NCI-H2227 treated with DMSO at 0.1 percent for 48 hours (cell line): ENCODE measurements around the gene PRPF38B.

ENCODE experiments used
- DNase-seq: peaks from one replicate; lab custom pipeline; 2025; lab: John Stamatoyannopoulos, UW

Gene PRPF38B

DNA sequence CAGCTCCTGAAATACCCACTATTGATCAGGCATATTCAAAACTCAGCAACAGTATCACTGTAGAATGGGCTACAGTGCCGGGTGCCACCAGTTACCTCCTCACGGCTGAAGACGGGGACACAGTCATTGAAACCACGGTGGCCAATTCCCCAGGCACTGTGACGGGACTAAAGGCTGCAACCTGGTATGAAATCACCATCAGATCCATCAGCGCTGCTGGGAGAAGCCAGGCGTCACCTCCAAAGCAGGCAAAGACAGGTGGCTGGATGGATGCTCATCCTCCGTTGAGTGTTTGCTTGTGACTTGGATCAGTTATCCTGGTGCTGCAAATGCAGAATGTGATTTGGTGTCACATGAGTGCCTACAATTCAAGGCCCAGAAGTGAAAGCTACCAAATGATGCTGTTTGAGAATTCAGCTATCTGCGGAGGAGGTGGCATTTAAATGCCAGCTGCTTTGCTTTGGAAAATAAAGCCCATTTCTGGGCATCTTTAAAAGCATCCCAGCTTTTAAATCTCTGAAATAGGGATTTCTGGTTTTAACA, 25.7 kb downstream of the PRPF38B start:
- DNase-seq, result no peak

DNA sequence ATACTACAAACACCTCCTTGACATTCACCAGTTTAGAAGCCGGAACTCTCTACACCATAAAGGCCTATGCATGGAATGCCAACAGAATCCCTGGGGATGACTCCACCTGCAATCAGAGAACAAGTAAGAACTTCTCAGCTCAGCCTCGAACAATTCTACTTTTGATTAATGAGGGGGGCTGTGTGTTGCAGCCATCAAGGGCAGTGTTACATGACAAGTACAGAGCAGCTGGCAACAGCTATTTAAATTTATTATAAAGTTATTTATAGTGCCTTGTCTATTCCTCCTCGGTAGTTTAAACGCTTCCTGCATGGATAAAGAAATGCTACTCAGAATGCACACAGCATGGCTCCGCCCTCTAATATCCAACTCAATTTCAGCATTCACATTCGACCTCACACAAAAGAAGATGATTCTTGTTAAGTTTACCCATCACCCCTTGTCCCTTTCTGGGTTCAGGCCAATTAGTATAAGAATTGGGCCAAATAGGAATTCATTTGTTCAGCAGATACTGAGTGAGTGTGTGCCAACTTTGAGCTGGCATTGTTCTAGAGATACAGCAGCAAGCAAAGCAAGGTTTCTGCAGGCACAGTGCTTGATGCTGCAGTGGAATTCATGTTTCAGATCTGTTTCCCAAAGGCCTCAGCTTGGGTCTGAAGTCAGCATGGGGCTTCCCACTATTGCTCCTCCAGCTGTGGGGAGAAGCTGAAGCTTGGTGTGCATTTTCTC, 27.0 kb downstream of the PRPF38B start:
- DNase-seq, result no peak

DNA sequence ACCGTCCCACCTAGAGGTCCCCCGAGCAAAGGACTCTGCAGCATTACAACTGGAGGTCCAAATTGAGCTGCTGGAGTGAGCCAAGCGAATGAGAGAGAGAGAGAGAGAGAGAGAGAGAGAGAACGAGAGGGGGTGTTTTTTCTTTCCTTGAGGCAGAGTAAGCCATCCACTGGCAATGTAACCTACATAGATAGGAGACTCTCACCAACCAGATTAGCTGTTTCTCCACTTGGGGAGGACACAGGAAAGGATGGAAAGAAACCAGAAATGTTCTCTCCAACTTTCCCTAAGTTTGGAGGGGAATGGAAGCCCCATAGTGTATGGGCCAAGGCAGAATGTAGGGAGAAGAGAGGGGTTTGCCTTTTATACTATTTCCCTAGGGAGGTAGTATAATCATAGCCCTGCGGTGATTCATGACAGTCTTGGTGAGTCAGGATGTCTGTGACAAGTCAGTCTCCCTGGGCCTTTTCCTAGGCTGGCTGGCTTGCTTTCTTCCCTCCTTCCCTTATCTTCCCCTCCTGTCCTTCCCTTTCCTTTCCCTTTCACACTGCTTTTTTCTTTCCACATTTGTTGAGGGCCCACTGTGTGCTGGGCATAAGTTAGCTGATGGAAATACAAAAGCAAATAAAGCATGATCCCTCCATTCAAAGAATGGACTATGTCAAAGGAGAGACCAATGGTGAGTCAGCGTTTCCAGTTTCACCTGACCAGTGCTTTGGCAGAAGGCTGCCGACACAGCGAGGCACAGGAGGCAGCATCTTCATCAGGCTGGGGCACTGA, 27.7 kb downstream of the PRPF38B start:
- DNase-seq, result no peak

DNA sequence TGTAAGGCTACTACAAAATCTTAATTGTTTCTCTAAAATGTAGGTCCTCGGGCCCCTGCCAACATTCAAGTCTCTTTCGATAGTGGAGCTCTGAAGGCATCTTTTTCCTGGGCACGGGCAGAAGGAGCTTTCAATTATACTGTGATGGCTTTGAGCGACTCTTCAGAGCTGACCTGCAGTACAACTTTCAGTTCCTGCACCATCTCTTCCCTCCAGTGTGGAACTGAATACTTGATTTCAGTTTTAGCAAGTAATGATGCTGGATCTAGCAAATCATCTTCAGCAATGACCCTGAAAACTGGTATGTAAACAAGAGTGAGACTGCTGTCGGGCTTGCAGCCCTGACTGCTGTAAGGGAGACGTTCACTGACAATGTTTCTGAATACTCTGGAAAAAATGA, 30.2 kb downstream of the PRPF38B start:
- no peak for DNase-seq

DNA sequence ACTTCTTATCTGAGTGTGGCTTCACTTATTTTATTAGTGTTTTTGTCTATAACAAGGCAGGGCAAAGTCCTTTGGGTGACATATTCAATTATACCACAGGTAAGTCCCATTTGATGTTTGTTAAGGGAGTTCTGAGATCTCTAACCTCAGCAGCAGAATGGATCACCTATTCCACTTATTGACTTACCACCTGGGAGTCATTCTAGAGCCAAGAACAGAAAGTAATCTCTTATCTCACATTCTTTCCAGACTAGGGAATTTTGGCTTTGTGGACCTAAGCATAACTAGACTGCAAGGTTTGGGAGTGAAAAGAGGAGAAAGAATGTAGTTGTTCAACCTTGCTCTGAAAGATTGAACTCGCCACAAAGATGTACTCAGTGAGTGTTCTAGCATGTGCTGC, 33.8 kb downstream of the PRPF38B start:
- DNase-seq, result no peak

DNA sequence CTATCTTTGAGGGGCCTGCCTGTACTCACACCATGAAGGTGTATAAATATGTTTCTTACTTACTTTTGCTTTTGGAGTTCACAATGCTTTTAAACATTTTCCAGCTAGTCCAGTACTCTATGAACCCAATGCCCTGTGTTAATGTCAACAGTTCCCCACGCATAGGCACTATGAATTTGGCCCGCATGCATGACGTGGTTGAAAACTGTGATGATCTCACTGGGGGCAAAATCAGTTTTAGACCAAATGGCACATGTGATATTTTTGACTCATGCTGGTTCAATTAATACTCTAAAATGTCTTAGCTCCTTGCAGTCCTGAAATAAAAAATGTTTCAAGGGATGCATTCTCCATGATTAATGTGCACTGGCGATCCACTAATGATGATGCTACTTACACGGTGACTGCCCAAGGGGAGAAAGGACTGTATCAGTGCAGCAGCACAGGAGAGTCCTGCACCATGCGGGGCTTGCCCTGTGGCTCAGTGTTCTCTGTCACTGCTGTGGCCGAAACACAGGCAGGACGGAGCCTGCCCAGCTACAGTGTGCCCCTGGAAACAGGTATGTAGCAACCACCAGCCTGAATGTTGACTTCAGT, 36.3 kb downstream of the PRPF38B start:
- no peak for DNase-seq

DNA sequence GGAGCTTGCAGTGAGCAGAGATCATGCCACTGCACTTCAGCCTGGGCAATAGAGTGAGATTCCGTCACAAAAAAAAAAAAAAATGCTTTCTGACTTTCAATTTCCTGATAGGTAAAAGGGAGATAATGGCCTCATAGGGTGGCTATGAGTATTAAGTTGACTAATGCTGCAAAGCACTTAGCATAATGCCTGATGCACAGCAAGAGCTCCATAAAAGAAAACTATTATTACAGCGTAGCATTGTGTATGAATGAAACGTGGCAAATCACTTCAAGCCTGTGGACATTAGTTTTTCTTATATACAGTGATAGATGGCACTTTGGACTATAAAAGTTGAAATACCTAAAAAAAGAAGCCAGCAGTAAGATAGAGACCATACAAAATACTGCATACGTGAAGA, 37.4 kb downstream of the PRPF38B start:
- DNase-seq, result peak; percentile 36

DNA sequence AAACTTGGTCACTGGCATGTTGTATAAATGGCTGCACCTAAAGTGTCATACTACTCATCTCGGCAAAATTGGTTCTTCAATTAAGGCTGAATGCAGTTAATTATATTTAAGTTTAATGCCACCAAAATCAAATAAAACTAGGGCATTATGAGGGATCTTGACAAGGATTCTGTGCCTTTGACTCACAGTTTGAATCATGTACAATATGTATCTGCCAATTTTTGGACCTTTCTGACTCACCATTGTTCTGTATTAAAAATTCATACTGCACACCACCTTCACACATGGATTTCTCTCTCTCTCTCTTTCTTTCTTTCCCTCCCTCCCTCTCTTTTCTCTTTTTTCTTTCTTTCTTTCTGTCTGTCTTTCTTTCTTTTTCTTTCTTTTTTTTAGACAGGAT, 40.3 kb downstream of the PRPF38B start:
- DNase-seq, result no peak

DNA sequence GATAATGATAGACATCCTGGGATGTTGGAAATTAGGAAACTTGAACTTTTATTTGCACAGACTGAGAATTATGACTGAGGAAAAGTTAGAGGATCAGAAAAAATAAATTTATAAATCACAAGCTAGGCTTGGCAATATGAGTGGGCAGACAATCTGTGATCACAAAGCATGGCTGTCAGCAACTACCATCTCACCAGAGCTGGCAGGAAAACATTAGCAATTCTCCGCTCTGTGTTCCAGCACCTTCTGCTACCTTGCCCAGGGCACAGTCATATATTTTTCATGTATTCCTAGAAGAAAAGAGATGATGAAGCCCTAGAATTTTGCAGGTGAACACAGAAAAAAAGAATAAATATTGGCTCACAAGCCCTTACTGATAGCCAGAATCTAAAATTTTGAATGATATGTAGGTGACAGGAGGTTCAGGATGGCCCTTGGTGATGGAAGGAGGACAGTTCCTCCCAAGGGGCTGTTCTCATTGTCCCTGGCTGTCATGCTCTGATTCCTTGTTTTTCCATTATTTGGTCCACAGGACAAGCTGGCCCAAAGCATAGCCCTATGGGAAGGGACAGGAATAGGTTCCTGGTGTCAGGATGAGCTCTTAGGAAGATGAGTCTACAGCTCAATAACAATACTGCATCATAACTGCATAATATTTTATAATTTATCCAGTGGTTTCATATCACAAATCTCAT, 42.2 kb downstream of the PRPF38B start:
- DNase-seq, result no peak

DNA sequence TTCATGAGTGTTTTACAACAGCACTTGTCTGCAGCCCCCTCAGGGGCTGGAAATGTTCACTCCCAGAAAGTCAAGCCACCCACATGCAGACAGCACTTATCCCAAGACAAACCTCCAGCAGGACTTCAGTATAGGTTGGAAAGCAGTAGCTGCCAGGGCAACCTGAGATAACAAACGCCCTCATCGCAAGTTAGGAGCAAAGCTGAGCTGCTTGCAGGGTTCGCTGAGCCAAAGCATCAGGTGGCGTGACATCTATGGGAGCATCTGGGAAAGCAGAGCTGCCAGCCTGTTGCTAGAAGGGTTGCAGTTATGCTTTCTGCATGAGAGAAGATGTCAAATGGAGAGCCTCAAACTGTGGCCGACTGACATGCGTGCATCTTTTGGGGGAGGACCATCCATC, 50.1 kb downstream of the PRPF38B start:
- no peak for DNase-seq

DNA sequence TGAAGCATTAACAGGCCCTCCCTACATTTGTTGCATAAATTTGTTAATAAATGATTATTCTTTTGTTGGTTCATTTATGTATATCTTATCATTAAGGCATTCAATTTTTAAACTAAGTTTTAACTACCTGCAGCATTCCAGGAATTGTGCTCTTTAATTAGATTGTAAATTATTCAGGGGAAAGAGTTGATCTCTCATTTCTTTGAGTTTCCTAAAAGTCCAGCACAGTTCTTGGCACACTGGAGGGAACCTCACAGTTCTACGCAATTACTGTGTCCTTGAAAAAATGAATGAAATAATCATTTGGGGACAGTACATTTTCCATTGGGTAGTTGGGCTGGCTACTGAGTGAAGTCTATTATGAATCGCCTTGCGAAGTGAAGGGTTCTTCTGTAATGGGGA, 53.9 kb downstream of the PRPF38B start:
- DNase-seq, result no peak

DNA sequence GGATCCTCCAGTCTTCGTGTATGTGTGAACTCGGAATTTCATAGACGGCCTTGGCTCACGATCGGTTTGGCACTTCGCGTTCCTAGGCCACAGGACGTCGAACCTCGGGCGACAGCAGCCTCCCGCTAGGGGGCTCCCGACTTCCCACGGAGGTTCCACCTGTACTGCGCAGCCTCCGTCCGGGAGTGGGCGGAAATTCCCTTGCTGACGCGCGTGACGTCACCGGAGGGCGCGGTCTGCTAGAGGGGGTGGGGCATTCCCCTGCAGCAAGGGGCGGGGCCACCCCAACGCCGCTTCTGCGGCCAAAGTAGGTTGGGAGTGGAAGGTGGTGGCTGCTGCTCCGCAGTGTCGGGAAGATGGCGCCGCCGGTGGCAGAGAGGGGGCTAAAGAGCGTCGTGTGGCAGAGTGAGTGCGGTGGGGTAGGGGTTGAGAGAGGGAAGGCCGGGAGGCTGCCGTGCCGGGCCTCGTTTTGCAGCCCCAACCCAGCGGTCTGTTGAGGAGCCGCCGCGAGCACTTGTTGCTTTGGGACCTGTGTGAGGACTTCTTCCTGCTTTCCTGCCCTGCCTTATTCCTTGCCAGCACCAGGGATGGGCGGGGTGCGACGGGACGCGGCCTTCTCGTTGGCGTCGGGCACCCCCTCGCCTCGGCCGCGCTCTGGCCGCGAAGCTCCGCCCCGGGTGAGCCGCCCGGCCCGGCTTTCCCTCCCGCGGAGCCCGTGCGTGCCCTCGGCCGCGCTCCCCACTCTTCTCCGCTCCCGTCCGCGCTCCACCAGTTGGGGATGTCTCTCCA, 54.5 kb downstream of the PRPF38B start, which contains the start of gene STXBP3:
TSS of gene STXBP3 (plus strand) at position 293 of the 789 bp plus-strand sequence. CDS start at position 357, 64 bp downstream.
- peak; percentile 96 for DNase-seq

DNA sequence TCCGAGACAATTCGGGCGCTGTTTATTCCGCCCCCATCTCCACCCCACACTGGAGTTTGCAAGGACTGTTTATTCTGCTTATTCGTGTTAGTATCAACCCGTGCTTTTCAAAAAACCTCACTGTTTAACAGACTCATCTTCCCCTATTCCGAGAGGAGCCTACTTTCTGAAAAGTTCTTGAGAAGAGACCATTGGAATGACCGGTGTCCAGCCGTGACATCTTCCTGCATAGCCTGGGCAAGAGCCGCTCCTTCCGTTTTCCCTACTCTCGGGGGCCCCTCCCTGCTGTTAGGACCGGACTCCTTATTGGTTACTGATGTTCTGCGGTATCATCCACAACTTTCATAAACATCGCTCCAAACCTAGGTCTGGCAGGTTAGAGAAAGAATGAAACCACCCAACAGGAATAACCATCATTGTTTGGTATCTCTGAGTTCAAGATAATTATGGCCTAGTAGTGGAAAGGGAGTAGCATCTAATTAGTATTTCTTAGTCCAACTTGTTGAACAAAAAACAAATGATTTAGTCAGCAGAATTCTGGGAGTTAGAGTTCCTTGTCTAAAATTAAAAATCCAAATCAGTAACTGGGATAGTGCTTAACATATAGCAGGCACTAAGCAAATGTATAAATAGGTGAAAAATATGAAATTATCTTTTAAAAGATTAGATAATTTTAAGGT, 55.2 kb downstream of the PRPF38B start:
- DNase-seq, result peak; percentile 75

DNA sequence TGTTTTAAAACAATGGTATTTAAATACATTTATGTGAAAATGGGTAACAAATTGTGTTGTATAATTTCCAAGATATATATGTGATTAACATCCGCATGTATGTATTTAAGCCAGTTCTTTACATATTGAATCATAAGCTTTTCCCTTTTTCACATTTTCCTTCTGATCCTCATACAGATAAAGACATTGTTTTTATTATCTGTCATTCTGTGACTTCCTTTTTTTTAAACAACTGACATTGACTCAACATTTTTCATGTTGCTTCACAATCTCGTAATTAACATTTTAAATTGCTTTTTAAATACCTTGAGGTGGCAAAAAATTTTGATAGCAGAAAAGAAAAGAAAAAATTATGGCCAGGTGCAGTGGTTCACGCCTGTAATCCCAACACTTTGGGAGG, 55.8 kb downstream of the PRPF38B start:
- no peak for DNase-seq

DNA sequence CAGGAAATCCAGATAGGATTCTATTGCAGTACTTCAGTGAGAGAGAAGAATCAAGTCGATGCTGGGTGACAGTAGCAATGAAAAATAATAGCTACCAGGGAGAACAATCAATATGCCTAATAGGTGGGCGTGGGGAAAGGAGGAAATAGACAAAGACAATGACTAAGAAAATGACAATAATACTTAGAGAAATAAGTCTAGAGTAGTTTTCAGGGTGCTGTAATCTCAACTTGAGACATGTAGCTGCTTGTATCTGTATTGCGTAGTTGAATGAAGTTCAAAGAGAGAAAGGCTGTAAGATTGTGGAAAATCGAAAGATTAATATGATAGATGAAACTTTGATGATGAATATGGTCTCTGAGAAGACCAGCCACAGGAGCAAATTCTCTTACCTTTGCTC, 57.0 kb downstream of the PRPF38B start:
- no peak for DNase-seq

DNA sequence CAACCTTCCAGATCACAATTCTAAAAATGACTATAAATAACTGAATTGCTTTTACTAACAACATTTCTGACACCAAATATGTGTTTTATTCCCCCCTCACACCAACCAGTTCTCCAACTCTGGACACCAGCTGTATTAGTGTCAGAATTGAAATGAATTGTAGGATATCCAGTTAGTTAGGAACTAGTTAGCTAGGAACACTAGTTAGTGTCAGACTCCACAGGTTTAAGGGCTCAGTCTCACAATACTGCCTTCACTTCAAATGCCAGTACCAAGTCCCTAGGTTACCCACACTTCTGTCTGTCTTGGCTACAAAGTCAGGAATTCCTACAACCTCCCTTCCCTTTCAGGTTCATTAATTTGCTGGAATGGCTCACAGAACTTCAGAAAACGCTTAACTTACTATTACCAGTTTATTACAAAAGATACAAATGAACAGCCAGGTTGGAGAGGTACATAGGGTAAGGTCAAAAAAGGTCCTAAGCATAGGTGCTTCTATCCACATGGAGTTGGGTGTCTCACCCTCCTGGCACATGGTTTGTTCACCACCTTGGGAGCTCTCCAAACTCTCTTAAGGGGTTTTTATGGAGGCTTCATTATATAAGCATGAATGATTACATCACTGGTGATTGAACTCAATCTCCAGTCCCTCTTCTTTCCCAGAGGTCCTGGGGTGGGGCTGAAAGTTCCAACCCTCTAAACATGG, 58.5 kb downstream of the PRPF38B start:
- DNase-seq, result no peak
